ENCODE results near the gene CHD5.

CHD5 gene

DNA sequence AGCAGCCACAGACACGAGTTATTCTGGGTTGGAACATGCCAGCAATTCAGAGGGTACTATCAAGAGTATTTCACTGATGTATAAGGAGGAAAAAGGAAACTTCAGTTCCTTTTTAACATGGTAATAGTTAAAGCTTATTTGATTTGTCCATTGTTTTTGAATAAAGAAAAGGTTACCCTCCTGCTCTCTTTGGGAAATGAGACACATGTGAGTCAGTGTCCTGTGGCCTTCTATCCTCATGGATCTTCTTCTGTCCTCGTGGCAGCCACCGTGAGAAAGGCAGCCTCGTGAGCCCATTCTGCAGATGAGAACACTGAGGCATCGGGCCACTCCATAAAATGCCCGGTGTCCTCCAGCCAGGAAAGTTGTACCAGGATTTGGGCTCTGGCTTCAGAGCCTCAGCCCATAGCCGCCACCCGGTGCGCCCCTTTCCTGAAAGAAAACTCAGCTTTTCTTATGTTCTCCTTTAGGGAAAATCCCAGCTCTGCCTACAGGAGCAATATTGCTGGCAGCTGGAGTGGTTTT, 109.6 kb downstream of the CHD5 start:
- no peaks in the 10 kb centered on the region for H3K9me3 ChIP-seq
- peaks cover 0 to 9% of the 10 kb centered on the region in 2 donors for H3K27me3 ChIP-seq
- no peak for DNase-seq
- no peak overlapping the region for H3K27ac ChIP-seq
- TF ChIP-seq, protein P1, sequence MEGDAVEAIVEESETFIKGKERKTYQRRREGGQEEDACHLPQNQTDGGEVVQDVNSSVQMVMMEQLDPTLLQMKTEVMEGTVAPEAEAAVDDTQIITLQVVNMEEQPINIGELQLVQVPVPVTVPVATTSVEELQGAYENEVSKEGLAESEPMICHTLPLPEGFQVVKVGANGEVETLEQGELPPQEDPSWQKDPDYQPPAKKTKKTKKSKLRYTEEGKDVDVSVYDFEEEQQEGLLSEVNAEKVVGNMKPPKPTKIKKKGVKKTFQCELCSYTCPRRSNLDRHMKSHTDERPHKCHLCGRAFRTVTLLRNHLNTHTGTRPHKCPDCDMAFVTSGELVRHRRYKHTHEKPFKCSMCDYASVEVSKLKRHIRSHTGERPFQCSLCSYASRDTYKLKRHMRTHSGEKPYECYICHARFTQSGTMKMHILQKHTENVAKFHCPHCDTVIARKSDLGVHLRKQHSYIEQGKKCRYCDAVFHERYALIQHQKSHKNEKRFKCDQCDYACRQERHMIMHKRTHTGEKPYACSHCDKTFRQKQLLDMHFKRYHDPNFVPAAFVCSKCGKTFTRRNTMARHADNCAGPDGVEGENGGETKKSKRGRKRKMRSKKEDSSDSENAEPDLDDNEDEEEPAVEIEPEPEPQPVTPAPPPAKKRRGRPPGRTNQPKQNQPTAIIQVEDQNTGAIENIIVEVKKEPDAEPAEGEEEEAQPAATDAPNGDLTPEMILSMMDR (IDR thresholded peaks at IDR 0.05) = no peak
- no peaks in the 10 kb centered on the region for H3K36me3 ChIP-seq
- intact Hi-C loops (cut with DNase I; ENCODE audit: low total_unique reads) = no loop called here
- H3K4me1 ChIP-seq = no peaks in the 10 kb centered on the region
- no peak overlapping the region for H3K4me3 ChIP-seq

DNA sequence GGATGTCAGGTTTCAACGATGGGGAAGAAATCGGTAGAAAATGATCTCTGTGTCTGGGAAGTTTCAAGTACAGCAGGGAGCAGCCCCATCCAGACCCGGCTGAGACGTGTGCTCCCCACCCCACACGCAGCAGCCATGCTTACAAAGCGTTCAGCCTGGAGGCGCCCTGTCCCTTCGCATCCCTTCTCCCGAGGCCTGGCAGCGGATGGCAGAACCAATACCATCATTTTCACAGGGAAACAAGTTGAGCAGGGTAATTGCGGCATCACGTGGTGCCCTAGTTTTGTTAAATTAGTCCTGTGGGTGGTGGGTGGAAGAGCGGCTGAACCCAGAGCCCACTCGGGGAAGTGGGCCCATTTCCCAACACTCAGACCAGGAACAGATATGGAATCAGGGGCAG, 110.5 kb downstream of the CHD5 start:
- no peak for DNase-seq
- intact Hi-C loops (cut with DNase I; ENCODE audit: low total_unique reads) = no loop called here
- Histone ChIP-seq H3K9me3 (no peaks in the 10 kb centered on the region), H3K36me3 (no peaks in the 10 kb centered on the region), H3K4me3 (no peak overlapping the region), H3K4me1 (no peaks in the 10 kb centered on the region), H3K27me3 (peaks cover 0 to 16% of the 10 kb centered on the region in 2 donors), H3K27ac (no peak overlapping the region)
- TF ChIP-seq, protein P1 (IDR thresholded peaks at IDR 0.05) = no peak

DNA sequence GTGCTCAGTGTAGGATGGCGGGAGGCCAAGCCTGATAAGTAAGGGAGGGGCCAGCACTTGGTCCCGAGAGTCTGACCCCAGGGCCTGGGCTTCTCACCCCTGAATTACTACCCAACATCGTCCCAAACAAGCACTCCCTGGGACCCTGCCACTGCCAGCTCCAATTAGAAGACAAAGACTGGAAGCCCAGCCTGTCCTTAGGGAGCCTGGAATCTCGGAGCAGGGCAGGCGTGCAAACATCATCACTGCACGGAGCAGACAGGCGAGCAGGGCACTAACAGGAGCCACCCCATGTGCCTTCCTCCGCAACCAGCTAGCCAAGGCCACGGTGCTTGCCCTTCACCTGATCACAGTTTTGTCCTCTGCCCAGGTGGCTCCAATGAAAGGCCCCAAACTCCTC, 111.2 kb downstream of the CHD5 start:
- Histone ChIP-seq H3K4me3 (no peak overlapping the region), H3K27me3 (peaks cover 0 to 23% of the 10 kb centered on the region in 2 donors), H3K4me1 (no peaks in the 10 kb centered on the region), H3K27ac (no peak overlapping the region), H3K36me3 (no peaks in the 10 kb centered on the region), H3K9me3 (no peaks in the 10 kb centered on the region)
- TF ChIP-seq, protein P1 (IDR thresholded peaks at IDR 0.05) = no peak
- no peak for DNase-seq
- intact Hi-C loops (cut with DNase I; ENCODE audit: low total_unique reads) = no loop called here

DNA sequence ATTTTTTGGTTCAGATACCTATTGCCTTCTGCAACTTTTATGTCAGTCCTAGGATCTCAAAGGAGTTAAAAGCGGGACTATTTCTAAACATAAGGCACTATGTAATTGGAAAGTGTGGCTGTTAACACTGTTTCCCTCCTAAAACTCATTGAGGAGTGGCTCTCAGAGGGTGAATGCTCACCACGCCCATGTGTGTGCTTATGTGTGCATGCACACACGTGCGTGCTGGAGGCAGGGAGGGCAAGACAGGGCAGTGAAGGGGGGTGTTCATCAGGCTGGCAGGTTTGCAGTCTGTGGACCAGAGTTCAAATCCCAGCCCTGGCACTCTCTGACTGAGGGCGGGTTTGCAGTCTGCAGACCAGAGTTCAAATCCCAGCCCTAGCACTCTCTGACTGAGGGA, 112.0 kb downstream of the CHD5 start:
- TF ChIP-seq, protein P1 (IDR thresholded peaks at IDR 0.05) = no peak
- Histone ChIP-seq H3K27ac (no peak overlapping the region), H3K4me1 (no peaks in the 10 kb centered on the region), H3K9me3 (no peaks in the 10 kb centered on the region), H3K36me3 (no peaks in the 10 kb centered on the region), H3K27me3 (peaks cover 0 to 24% of the 10 kb centered on the region in 2 donors), H3K4me3 (no peak overlapping the region)
- intact Hi-C loops (cut with DNase I; ENCODE audit: low total_unique reads) = no loop called here
- no peak for DNase-seq

DNA sequence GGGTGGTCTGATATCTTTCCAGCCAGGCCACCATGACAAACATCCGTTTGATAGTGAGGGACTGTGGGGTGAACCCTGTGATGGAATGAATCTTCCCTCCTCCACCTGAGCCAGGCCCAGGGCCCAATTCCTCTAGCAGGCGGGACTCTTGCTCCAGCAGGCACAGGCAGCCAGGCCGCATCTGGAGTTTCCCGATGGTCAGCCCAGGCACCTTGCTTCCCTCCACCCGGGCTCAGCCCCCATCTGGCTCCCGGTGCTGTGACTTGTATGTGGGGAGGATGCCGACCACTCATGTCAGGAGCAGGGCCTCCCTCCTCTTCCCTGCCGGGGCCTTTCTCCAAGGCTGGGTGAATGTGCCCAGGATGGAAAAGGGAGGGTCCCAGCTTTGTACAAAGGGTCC, 113.4 kb downstream of the CHD5 start:
- intact Hi-C loops (cut with DNase I; ENCODE audit: low total_unique reads) = no loop called here
- Histone ChIP-seq H3K27ac (no peak overlapping the region), H3K9me3 (no peaks in the 10 kb centered on the region), H3K4me3 (no peak overlapping the region), H3K36me3 (no peaks in the 10 kb centered on the region), H3K4me1 (no peaks in the 10 kb centered on the region), H3K27me3 (peaks cover 0 to 19% of the 10 kb centered on the region in 2 donors)
- DNase-seq = no peak
- TF ChIP-seq, protein P1 (IDR thresholded peaks at IDR 0.05) = no peak

All from tibial artery (tissue), 4 donors.